ENCODE data around the gene PSMG3.

Gene PSMG3

DNA sequence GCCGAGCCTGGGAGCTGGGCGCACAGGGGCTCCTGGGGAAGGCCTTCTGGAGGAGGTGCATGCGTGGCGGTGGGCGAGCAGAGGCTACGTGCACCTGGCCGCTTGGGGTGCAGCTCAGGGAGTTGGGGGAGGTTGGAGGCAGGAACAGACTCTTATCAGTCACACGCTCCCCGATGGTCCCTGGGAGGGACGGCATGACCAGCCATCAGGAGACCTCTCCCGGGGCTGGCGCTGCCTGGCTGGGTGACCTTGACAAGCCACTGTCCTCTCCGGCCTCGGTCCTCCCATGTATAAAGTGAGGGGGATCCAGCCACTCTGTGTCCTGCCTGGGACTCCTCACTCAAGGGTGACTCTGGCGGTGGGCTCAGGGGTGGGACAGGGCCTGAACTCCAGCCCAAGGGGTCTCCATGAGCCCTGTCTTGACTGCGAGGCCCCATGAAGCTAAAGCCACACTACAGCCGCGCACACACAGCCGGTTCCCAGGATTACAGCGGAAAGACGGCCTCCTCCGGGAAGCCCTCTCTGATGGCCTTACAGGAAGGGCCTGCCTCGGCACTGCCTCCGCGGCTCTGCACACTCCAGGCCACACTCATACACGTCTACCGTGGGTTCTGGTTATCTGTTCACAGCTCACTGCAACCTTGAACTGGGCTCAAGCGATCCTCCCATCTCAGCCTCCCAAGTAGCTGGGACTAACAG is 16.2 kb downstream of the PSMG3 start:
- Histone ChIP-seq H3K4me3 (ENCODE audit: low read length) (no peak overlapping the region), H3K9ac (ENCODE audit: low read length) (no peak overlapping the region), H3K9me3 (ENCODE audit: control insufficient read depth, low read depth, low read length) (no peaks in the 10 kb centered on the region), H3K36me3 (ENCODE audit: control insufficient read depth, low read depth, low read length) (no peaks in the 10 kb centered on the region), H3K27ac (ENCODE audit: low read length) (no peak overlapping the region), H3K27me3 (ENCODE audit: control insufficient read depth, insufficient read depth, low read length) (no peaks in the 10 kb centered on the region), H3K4me1 (ENCODE audit: control insufficient read depth, low read depth, low read length) (peaks cover 8% of the 10 kb centered on the region)

DNA sequence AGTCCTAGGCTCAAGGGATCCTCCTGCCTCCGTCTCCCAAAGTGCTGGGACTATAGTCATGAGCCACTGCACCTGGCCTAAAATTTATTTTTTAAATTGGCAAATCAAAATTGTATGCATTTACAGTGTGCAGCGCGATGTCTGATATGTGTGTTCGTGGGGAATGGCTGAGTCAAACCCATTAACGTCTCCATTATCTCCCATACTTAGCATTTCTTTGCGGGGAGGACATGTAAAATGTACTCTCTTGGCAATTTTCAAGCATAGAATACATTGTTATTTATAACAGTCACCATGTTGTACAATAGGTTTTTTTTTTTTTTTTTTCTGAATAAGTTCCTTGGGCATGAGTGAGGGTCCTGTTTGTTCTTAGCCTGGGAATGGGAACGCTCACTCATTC is 17.6 kb downstream of the PSMG3 start:
- H3K4me3 ChIP-seq (ENCODE audit: low read length) = no peak overlapping the region
- no peaks in the 10 kb centered on the region for H3K36me3 ChIP-seq (ENCODE audit: control insufficient read depth, low read depth, low read length)
- no peak overlapping the region for H3K27ac ChIP-seq (ENCODE audit: low read length)
- no peaks in the 10 kb centered on the region for H3K27me3 ChIP-seq (ENCODE audit: control insufficient read depth, insufficient read depth, low read length)
- peaks cover 8% of the 10 kb centered on the region for H3K4me1 ChIP-seq (ENCODE audit: control insufficient read depth, low read depth, low read length)
- no peaks in the 10 kb centered on the region for H3K9me3 ChIP-seq (ENCODE audit: control insufficient read depth, low read depth, low read length)
- no peak overlapping the region for H3K9ac ChIP-seq (ENCODE audit: low read length)

DNA sequence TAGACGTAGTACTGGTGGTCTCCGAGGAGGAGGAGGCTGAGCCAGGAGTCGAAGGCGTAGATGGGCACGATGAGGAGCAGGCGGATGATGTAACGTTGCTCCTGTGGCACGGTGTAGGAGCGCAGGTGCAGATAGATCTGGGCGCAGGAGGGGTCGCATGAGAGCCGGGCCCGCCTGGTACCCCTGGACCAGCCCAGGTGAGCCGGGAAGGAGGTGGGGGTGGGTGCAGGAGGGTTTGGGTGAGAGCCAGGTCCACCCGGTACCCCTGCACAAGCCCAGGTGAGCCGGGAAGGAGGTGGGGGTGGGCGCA is 19.0 kb downstream of the PSMG3 start:
- Histone ChIP-seq H3K9me3 (ENCODE audit: control insufficient read depth, low read depth, low read length) (no peaks in the 10 kb centered on the region), H3K9ac (ENCODE audit: low read length) (no peak overlapping the region)

DNA sequence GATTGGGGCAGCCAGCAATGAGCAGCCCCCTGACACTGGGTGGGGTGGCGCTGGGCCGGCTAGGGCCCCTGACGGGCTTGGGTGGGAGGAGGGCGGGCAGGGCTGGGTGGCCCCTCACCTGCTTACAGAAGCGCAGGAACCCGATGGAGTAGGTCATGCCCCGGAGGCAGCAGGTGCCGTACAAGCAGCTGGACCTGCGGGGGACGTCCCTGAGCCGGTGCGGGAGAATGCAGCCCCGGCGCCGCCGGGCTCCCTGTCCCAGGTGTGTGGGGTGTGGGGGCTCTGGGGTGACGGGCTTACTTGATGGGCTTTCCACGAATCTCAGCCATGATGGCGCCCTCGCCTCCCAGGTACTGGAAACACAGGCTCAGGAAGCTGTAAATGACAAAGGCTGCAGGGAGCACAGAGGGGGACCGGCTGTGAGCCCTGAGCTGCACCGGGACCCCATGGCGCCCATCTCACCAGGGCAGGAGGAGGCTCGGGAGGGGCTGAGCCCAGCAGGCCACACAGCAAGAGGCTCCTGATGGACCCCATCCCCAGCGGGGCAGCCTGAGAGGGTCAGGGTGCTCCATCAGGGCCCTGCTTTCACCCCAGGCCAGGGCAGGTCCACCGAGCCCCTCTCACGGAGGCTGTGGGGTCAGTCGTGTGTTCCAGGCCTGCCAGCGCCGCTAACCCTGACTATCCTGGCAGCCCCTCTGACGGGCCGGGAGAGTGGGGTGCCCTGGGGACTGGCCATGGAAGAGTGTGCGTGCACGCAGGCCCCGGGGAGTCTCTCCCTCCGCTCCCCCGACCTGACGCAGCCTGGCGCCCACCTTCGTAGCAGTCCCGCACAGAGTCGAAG is 19.6 kb downstream of the PSMG3 start:
- H3K4me1 ChIP-seq (ENCODE audit: control insufficient read depth, low read depth, low read length) = peaks cover 1% of the 10 kb centered on the region
- H3K4me3 ChIP-seq (ENCODE audit: low read length) = no peak overlapping the region
- H3K9ac ChIP-seq (ENCODE audit: low read length) = no peak overlapping the region
- no peaks in the 10 kb centered on the region for H3K9me3 ChIP-seq (ENCODE audit: control insufficient read depth, low read depth, low read length)
- H3K27ac ChIP-seq (ENCODE audit: low read length) = no peak overlapping the region
- H3K36me3 ChIP-seq (ENCODE audit: control insufficient read depth, low read depth, low read length) = no peaks in the 10 kb centered on the region
- H3K27me3 ChIP-seq (ENCODE audit: control insufficient read depth, insufficient read depth, low read length) = no peaks in the 10 kb centered on the region

More for the DNA sequence above, 19.0 kb downstream of the PSMG3 start:
- no peaks in the 10 kb centered on the region for H3K36me3 ChIP-seq (ENCODE audit: control insufficient read depth, low read depth, low read length)
- peaks cover 7% of the 10 kb centered on the region for H3K4me1 ChIP-seq (ENCODE audit: control insufficient read depth, low read depth, low read length)
- no peak overlapping the region for H3K4me3 ChIP-seq (ENCODE audit: low read length)
- no peaks in the 10 kb centered on the region for H3K27me3 ChIP-seq (ENCODE audit: control insufficient read depth, insufficient read depth, low read length)
- no peak overlapping the region for H3K27ac ChIP-seq (ENCODE audit: low read length)

DNA sequence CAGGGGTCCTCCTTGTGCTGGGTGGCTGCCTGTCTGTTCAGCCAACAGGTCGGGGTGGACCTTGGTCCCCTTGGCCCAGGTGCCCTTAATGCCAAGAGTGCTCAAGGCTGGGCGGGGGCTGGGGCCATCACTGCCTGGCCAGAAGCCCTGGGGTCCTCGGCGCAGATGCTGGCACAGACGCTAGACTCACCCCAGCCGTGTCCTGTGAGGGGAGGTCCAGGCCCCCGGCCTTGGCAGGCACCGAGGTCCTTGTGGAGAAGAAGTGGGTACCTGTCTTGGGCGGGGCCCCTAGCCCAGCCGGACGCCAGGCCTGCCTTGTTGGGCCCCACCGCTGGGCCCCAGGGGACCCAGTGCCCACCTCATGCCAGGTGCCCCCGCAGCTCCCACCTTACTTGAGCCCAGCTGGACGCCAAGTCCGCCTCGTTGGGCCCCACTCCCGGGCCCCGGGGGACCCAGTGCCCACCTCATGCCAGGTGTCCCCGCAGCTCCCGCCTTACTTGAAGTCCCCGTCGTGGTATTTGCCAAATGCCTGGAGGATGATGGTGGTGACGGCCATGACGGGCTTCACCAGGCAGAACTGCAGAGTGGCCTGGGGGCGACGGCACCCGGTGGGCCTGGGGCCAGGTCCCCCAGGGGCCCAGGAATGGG is 20.4 kb downstream of the PSMG3 start:
- H3K9me3 ChIP-seq (ENCODE audit: control insufficient read depth, low read depth, low read length) = no peaks in the 10 kb centered on the region
- no peaks in the 10 kb centered on the region for H3K36me3 ChIP-seq (ENCODE audit: control insufficient read depth, low read depth, low read length)
- H3K4me3 ChIP-seq (ENCODE audit: low read length) = no peak overlapping the region
- no peaks in the 10 kb centered on the region for H3K4me1 ChIP-seq (ENCODE audit: control insufficient read depth, low read depth, low read length)
- no peaks in the 10 kb centered on the region for H3K27me3 ChIP-seq (ENCODE audit: control insufficient read depth, insufficient read depth, low read length)
- H3K9ac ChIP-seq (ENCODE audit: low read length) = no peak overlapping the region
- H3K27ac ChIP-seq (ENCODE audit: low read length) = no peak overlapping the region

DNA sequence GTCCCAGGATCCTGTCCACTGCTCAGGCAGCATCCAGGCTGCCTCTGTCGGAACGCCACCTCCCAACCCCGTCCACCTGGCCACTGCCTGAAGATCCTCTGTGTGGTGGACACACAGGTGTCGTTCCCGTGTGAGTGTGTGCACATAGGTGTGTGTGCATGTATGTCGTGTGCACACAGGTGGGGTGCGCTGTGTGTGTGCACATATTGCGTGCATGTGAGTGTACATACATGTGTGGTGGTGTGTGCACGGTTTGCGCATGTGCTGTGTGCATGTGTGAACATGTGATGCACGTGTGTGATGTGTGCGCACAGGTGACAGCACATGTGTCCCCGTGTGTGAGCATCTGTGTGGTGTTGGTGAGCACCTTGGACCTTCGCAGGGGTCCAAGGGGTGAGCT is 20.9 kb downstream of the PSMG3 start:
- Histone ChIP-seq H3K27me3 (ENCODE audit: control insufficient read depth, insufficient read depth, low read length) (no peaks in the 10 kb centered on the region), H3K36me3 (ENCODE audit: control insufficient read depth, low read depth, low read length) (no peaks in the 10 kb centered on the region), H3K4me3 (ENCODE audit: low read length) (no peak overlapping the region), H3K9ac (ENCODE audit: low read length) (no peak overlapping the region), H3K9me3 (ENCODE audit: control insufficient read depth, low read depth, low read length) (no peaks in the 10 kb centered on the region), H3K4me1 (ENCODE audit: control insufficient read depth, low read depth, low read length) (no peaks in the 10 kb centered on the region), H3K27ac (ENCODE audit: low read length) (no peak overlapping the region)

DNA sequence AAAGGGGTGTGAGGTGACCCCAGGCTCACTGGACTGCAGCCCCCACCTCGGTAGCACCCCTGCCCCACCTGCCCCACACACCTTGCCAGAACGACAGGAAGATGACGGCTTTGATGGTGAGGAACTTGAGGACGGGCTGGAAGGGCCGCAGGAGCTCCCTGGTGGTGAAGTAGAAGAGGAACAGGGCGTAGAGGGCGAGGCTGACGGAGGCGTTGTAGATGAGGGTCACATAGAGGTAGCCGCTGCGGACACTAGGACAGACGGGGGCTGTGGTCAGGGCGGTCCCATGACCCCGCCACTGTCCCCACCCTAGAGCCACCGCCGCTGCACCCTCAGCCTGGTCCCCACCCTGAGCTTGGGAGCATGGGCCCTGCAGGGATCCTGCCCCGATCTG is 21.4 kb downstream of the PSMG3 start:
- Histone ChIP-seq H3K4me3 (ENCODE audit: low read length) (no peak overlapping the region), H3K36me3 (ENCODE audit: control insufficient read depth, low read depth, low read length) (no peaks in the 10 kb centered on the region), H3K4me1 (ENCODE audit: control insufficient read depth, low read depth, low read length) (no peaks in the 10 kb centered on the region), H3K9me3 (ENCODE audit: control insufficient read depth, low read depth, low read length) (no peaks in the 10 kb centered on the region), H3K9ac (ENCODE audit: low read length) (no peak overlapping the region), H3K27ac (ENCODE audit: low read length) (no peak overlapping the region), H3K27me3 (ENCODE audit: control insufficient read depth, insufficient read depth, low read length) (no peaks in the 10 kb centered on the region)

DNA sequence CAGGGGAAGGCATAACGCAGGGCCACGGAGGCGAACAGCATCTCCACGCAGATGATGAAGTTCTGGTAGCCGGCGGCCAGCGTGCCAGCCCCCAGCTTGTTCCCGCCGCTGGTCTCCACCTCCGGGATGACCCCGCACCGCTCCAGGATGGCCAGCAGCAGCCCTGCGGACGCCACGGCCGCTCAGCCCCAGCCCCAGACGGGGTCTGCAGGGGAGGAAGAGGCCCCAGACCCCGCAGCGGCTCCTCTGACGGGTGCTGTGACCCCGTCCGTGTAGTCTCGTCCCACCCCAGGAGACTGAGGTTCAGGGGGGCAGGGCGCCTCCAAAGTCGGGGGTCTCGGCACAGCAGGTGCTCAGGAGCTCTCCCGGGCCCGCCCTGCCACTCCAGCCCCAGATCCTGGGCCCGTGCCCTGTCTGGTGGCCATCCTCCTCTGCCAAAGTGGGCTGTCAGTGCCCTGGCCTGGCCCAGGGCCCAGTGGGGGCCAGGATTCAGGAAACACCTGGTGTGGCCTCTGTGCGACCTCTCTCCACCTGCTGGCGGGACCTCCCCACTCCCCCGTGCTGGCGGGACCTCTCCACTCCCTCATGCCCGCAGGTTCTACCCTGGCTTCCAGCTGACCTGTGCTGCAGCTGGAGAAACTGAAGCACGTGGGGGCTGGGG is 21.9 kb downstream of the PSMG3 start:
- no peak overlapping the region for H3K27ac ChIP-seq (ENCODE audit: low read length)
- no peaks in the 10 kb centered on the region for H3K27me3 ChIP-seq (ENCODE audit: control insufficient read depth, insufficient read depth, low read length)
- no peaks in the 10 kb centered on the region for H3K36me3 ChIP-seq (ENCODE audit: control insufficient read depth, low read depth, low read length)
- H3K9me3 ChIP-seq (ENCODE audit: control insufficient read depth, low read depth, low read length) = no peaks in the 10 kb centered on the region
- H3K4me3 ChIP-seq (ENCODE audit: low read length) = no peak overlapping the region
- no peaks in the 10 kb centered on the region for H3K4me1 ChIP-seq (ENCODE audit: control insufficient read depth, low read depth, low read length)
- H3K9ac ChIP-seq (ENCODE audit: low read length) = no peak overlapping the region

DNA sequence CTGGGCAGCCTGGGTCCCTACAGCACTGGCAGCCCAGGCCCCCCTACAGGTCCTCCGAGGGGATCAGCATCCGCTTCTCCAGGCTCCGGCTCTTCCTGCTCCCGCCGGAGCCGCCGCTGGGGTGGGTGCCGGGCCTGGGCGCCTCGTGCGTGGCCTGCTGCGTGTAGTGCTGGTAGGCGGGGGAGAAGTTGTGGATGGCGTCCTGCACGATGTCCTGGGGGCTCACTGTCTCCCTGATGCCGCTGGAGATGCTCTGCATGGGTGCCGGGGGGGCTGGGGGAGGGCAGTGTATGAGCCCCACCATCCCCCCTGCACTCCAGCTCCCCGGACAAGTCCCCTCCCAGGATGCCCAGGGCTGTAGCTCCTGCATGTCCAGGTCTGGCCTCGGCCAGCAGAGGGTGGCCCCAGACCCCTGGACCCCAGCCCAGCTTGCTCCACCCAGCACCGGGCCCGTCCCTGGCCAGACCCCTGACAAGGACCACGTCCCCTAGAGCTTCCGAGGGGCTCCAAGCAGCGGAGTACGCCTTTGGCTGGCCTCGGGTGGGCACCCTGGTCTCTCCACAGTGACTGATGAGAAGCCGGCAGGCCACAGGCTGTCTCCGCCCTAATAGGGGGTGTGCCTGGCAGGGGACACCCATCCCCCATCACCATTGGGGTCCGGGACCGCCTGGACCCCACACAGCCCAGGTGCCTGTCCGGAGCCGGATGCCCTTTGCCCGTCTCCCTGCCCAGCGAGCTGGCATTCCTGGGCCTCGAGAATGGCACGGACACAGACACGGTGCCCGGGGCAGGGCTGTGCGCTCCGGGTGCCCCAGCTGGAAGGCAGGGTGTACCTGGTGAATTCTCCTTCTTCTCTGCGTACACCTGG is 22.7 kb downstream of the PSMG3 start:
- H3K4me3 ChIP-seq (ENCODE audit: low read length) = no peak overlapping the region
- no peaks in the 10 kb centered on the region for H3K4me1 ChIP-seq (ENCODE audit: control insufficient read depth, low read depth, low read length)
- H3K27me3 ChIP-seq (ENCODE audit: control insufficient read depth, insufficient read depth, low read length) = no peaks in the 10 kb centered on the region
- H3K36me3 ChIP-seq (ENCODE audit: control insufficient read depth, low read depth, low read length) = no peaks in the 10 kb centered on the region
- H3K9me3 ChIP-seq (ENCODE audit: control insufficient read depth, low read depth, low read length) = no peaks in the 10 kb centered on the region
- H3K27ac ChIP-seq (ENCODE audit: low read length) = no peak overlapping the region
- no peak overlapping the region for H3K9ac ChIP-seq (ENCODE audit: low read length)

DNA sequence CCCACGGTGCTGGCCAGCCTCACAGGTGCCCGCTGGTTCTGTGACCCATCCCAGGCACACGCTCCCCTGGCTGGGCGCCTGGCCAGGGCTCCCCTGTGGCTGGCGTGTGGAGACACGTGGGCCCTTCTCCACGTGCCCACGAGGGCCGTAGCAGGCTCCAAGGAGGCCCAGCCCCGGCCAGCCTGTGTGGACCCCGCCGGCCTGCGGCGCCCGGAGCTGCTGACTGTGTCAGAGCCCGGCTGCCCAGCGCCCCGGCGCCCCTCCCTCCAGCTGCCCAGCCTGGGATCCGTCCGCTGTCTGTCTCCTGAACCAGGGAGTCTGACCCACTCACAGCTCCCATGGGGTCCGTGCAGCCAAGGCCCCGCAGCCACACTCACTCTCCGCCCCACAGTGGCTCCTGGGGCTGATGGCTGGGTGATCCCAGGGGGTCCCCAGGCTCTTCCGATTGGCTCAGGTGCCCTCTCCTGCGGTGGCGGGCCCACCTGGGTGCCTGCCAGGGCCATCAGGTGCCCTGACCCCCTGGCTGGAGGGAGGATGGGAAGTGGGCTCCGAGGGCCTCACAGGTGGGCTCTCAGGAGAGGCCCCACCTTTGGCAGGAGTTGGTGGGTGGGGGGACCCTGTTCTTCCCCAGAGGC is 23.4 kb downstream of the PSMG3 start:
- H3K27ac ChIP-seq (ENCODE audit: low read length) = no peak overlapping the region

More for the DNA sequence above, 23.4 kb downstream of the PSMG3 start:
- Histone ChIP-seq H3K9me3 (ENCODE audit: control insufficient read depth, low read depth, low read length) (no peaks in the 10 kb centered on the region), H3K36me3 (ENCODE audit: control insufficient read depth, low read depth, low read length) (no peaks in the 10 kb centered on the region), H3K9ac (ENCODE audit: low read length) (no peak overlapping the region), H3K4me1 (ENCODE audit: control insufficient read depth, low read depth, low read length) (no peaks in the 10 kb centered on the region), H3K4me3 (ENCODE audit: low read length) (no peak overlapping the region), H3K27me3 (ENCODE audit: control insufficient read depth, insufficient read depth, low read length) (no peaks in the 10 kb centered on the region)

Data from iPS-18a (cell line).